HG03025 (cell line): ENCODE measurements around the gene RAPSN.

Source experiments
- ATAC-seq: cut with Tn5 transposase; IDR thresholded peaks from one replicate; pipeline ENCODE4 v1.9.1; 2021; ENCODE audit warnings: mild to moderate bottlenecking, moderate library complexity; ENCODE audit not compliant: unreplicated experiment, low FRiP score

Gene RAPSN

DNA sequence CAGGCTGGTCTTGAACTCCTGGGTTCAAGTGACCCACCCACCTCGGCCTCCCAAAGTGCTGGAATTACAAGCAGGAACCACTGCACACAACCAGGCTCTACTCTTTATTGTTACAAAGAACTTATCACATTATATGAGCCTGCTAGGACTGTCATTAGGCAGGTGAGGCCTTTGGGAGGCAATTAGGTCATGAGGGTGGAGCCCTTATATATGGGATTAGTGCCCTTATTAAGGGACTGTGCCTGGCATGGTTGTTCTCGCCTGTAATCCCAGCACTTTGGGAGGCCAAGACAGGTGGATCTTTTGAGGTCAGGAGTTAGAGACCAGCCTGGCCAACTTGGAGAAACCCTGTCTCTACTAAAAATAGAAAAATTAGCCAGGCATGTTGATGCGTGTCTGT lies 12.2 kb downstream of the RAPSN start:
- ATAC-seq, result no peak

DNA sequence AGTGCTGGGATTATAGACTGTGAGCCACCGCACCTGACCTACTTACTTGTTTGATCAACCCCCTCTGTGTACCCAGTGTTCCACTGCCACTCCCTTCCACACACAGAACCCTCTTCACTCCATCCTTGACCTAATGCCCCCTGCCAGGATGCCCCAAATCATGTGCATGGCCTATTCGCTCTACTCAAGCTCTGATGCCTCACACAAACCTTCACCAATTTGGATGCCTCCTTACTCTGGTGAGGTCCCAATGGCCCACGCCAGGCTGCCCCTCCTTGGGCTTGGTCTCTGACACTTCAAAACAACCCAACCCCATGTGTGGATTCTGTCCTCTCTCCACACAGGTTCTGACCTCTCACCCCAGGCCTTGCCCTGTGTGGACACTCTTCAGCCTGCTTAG lies 13.2 kb downstream of the RAPSN start:
- no peak for ATAC-seq

DNA sequence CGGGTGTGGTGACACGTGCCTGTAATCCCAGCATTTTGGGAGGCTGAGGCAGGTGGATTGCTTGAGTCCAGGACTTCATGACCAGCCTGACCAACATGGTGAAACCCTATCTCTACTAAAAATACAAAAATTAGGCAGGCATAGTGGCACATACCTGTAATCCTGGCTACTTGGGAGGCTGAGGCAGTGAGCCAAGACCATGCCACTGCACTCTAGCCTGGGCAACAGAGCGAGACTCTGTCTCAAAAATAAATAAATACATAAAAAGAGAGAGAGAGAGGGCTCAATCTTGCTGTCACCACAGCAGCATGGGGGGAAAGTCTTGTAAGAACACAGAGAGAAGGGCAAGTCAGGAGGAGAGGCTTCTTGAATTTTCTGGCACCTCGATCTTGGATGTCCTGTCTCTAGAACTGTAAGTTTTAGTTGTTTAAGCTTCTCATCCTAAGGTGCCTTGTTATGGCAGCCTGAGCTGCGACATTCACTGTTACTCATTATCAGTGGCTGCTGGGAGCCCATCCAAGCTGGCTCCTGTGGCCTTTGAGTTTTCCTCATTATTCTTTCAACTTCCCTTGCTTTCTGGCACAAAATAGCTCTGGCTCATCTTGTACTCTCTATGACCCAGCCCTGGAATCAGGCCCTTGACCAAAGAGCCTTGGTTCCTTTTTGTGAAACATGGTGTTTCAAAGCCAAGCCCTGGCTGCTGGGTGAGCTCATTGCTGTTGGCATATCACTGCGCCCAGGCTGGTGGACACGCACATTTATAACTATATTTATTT lies 14.7 kb downstream of the RAPSN start:
- no peak for ATAC-seq

DNA sequence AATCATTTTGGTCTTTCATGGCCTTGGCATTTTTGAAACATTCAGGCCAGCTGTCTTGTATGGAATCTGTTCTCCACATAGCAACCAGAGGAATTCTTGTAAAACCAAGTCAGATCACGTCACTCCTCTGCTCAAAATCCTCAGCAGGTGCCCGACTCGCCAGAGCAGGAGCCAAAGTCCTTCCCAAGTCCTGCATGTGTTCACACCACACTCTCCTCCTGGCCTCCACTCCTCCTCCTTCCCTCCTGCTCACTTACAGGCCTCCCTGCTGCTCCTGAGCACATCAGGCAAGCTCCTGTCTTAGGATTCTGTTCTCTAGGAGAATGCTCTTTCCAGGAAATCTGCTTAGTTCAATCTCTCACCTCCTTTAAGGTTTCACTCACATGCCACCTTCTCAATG lies 15.8 kb downstream of the RAPSN start:
- no peak for ATAC-seq

DNA sequence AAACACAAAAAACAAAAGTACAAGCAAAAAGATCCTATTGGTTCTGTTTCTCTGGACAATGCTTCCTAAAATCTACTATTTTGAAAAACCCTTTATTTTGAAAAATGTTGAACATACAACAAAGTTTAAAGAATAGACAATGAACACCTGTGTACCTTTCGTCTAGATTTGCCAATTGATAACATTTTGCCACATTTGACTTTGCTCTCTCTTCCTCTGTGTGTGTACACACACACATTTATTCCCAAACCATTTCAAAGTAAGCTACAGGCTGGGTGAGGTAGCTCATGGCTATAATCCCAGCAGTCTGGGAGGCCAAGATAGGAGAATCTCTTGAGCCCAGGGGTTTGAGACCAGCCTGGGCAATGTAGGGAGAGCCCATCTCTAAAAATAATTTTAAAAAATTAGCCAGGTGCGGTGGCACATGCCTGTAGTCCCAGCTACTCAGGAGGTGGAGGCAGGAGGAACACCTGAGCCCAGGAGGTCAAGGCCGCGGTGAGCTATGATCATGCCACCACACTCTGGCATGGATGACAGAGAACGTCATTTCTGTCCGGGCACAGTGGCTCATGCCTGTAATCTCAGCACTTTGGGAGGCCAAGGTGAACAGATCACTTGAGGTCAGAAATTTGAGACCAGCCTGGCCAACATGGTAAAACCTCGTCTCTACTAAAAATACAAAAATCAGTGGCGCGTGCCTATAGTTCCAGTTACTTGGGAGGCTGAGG lies 17.4 kb downstream of the RAPSN start:
- no peak for ATAC-seq

DNA sequence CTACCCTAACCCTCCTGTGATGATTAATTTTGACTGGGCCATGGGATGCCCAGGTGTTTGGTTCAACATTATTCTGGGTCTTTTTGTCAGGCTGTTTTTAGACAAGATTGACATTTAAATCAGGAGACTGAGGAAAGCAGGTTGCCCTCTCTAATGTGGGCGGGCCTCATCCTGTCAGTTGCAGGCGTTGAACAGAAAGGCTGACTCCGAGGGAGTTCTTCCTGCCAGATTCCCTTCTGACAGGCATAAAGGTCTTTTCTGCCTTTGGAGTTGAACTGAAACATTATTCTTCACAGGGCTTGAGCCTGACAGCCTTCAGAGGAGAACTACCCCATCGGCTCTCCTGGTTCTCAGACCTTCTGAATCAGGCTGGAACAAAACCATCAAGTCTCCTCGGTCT lies 18.4 kb downstream of the RAPSN start:
- ATAC-seq, result no peak

- peak; percentile 92 for ATAC-seq
Measured at GRCh38 chr11:47426062-47426956, 22.6 kb downstream of the RAPSN start, which contains the start of gene PSMC3. TSS of gene PSMC3 (minus strand) at chr11:47426439. CDS start at chr11:47426279, 160 bp downstream.

GRCh38 chr11:47425611-47426010 lies 23.3 kb downstream of the RAPSN start:
- no peak for ATAC-seq

- ATAC-seq, result no peak
Measured at GRCh38 chr11:47418454-47419259, 30.3 kb downstream of the RAPSN start.

- no peak for ATAC-seq
Measured at GRCh38 chr11:47417712-47418111, 31.2 kb downstream of the RAPSN start.

GRCh38 chr11:47415949-47416472 lies 32.9 kb downstream of the RAPSN start:
- no peak for ATAC-seq

DNA sequence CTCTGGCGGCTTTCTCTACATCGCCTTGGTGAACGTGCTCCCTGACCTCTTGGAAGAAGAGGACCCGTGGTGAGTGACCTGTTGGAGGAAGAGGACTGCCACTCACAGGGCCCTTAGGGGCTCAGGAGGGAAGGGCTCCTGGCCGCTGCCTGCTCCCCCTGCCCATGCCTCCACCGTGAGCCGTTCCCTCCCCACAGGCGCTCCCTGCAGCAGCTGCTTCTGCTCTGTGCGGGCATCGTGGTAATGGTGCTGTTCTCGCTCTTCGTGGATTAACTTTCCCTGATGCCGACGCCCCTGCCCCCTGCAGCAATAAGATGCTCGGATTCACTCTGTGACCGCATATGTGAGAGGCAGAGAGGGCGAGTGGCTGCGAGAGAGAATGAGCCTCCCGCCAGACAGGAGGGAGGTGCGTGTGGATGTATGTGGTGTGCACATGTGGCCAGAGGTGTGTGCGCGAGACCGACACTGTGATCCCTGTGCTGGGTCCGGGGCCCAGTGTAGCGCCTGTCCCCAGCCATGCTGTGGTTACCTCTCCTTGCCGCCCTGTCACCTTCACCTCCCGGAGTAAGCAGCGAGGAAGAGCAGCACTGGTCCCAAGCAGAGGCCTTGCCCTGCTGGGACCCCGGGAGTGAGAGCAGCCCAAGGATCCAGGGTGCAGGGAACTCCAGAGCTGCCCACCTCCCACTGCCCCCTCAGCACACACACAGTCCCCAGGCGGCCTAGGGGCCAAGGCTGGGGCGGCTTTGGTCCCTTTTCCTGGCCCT lies 33.7 kb downstream of the RAPSN start:
- no peak for ATAC-seq

- ATAC-seq, result no peak
Measured at GRCh38 chr11:47414685-47415070, 34.3 kb downstream of the RAPSN start.

DNA sequence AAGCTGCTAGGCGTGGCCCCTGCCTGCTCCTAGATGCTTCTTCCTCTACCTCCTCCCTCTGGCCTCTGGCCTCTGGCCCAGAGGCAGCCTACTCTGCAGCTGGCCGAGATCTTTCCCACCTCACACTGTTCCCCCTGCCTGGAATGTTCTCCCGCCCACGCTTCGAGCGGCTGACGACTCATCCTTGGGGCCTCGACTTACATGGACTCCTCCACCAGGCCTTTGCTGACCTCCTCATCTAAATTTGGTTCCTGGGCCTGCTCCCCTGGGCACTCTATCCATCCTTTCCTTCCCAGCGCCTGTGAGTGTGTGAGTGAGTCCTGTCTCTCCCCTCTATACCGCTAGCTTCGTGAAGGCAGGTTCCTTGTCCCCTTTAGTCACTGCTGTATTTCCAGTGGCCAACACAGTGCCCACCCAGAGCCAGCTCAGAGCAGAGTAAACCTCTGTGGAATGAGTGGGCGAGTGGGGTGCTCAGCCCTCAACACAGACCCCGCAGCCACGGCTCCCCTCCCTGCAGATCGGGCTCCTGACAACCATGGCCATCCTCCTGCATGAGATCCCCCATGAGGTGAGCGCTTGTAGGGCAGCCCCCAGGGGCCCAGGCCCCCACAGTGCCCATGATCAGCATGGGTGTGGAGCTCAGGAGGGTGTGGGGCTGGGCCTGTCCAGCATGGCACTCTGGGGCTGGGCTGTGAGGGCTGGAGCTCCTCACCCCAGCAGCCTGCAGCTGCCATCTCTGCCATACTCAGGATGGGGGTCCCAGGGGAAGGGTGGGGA lies 34.8 kb downstream of the RAPSN start:
- ATAC-seq, result no peak

- ATAC-seq, result no peak
Measured at GRCh38 chr11:47413351-47413750, 35.6 kb downstream of the RAPSN start.

DNA sequence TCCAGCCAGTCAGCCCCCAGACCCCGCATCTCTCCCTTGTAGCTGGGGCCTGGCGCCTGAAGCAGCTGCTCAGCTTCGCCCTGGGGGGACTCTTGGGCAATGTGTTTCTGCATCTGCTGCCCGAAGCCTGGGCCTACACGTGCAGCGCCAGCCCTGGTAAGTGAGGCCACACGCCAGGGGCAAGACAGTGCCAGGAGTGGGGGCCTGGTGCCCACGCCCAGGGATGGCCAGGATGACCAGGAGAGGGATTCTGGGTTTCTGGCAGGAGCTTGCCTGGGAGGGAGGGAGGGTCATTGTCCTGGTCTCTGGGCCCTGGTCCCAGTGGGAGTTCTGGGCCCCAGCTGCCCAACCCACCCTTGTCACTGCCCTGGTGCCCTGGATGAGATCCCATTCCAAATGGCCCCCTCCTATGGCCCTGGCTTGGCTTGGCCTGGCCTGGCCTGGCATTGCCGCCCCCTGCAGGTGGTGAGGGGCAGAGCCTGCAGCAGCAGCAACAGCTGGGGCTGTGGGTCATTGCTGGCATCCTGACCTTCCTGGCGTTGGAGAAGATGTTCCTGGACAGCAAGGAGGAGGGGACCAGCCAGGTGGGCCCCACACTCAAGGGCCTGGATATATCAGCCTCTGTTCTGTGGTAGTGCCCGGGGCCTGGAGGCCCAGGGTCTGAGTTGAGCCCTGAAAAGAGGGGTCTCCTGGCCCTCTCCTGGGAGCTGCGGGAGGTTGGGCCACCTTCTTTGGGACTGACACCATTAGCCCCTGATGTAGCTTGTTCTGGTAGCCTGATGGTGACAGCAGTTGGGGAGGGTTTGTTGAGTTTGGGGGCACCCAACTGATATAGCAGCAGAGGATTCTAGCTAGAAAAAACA lies 36.8 kb downstream of the RAPSN start:
- ATAC-seq, result no peak
